ENCODE measurements around the gene HEPN1. TPM values are rescaled to one million over a fixed set of nuclear protein-coding genes. Genes with fewer than 3 reads are reported as not detected.

The HEPN1 gene
- total RNA-seq: not detected

DNA sequence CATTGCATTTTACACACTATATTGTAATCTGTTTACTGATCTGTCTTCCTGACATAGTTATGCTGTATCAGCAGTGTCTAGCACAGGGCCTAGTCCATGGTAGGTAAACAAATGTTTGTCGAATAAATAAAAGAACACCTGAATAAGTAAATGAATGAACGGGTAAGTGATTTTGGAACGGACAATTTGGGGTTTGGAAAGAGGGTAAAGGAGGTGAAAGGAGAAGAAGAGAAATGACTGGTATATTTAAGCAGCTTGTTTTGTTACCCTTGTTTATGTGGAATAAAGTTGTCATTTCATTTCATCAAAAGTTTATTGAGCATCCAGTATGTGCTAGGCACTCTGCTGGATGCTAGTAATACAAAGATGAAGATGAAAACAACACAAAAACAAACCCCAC lies at the start of gene HEPN1:
TSS of gene HEPN1 (plus strand) at position 301 of the 400 bp plus-strand sequence.
- CTCF ChIA-PET: interaction anchor here (1.3 kb wide), 1 partner anchor 32 kb away, joined by 4 read pairs; no protein-coding TSS in a partner anchor
- H3K4me3 Mint-ChIP-seq: no peak within 1 kb of the TSS
- H3K9me3 Mint-ChIP-seq: no peaks in the 10 kb centered on the region
- no peaks in the 10 kb centered on the region for H3K36me3 Mint-ChIP-seq (ENCODE audit: low read depth)
- no peak within 1 kb of the TSS for H3K27ac Mint-ChIP-seq
- H3K4me1 Mint-ChIP-seq (ENCODE audit: low read depth): peaks cover 20% of the 10 kb centered on the region
- no peak for DNase-seq
- no peaks in the 10 kb centered on the region for H3K27me3 Mint-ChIP-seq (ENCODE audit: low read depth)
- intact Hi-C loops (cut with micrococcal nuclease): no loop called here

DNA sequence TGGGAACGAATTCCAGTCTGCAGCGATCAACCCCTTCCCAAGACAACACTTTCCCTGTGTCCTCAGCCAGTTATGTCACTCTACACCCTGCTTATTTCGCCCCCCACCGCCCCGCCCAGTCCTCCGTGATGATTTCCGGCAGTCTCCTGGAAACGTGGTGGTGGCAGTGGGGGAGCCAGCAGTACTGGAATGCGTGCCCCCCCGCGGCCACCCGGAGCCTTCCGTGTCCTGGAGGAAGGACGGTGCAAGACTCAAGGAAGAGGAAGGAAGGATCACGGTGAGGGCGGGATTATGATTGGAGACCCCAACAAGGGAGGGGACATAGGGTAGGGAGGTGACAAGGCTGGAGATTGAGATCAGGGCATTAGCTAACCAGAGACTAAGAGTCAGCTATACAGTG lies 49.7 kb upstream of the HEPN1 start:
- peaks cover 32% of the 10 kb centered on the region for H3K4me1 Mint-ChIP-seq (ENCODE audit: low read depth)
- intact Hi-C loops (cut with micrococcal nuclease): loop anchor here (10.0 kb wide), 1 partner anchor 455 kb away; no protein-coding TSS in a partner anchor
- CTCF ChIA-PET: interaction anchor here (0.9 to 1.5 kb wide), 2 partner anchors 31 to 123 kb away, joined by 4 read pairs; no protein-coding TSS in a partner anchor
- H3K27me3 Mint-ChIP-seq (ENCODE audit: low read depth): peaks cover 76% of the 10 kb centered on the region
- peak overlapping the region; percentile 28 for H3K4me3 Mint-ChIP-seq
- H3K36me3 Mint-ChIP-seq (ENCODE audit: low read depth): no peaks in the 10 kb centered on the region
- no peaks in the 10 kb centered on the region for H3K9me3 Mint-ChIP-seq
- no peak overlapping the region for H3K27ac Mint-ChIP-seq
- DNase-seq: no peak

DNA sequence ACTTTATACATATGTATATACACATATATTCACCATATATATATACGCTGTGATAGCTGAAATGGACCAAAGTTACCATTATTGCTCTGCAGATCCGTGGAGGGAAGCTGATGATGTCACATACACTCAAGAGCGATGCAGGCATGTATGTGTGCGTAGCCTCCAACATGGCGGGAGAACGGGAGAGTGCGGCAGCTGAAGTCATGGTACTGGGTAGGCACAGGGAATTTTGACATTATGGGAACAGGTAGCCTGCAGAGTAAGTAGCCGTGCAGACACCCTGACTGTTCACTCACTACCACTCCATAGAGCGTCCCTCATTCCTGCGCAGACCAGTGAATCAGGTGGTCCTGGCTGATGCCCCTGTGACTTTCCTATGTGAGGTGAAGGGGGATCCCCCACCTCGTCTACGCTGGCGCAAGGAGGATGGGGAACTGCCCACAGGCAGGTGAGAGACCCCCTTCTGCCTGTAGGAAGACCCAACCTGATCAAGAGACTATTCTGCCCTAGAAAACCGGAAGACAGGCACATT lies 49.1 kb upstream of the HEPN1 start:
- H3K27me3 Mint-ChIP-seq (ENCODE audit: low read depth): peaks cover 73% of the 10 kb centered on the region
- H3K4me1 Mint-ChIP-seq (ENCODE audit: low read depth): peaks cover 32% of the 10 kb centered on the region
- H3K36me3 Mint-ChIP-seq (ENCODE audit: low read depth): no peaks in the 10 kb centered on the region
- DNase-seq: no peak
- intact Hi-C loops (cut with micrococcal nuclease): loop anchor here (10.0 kb wide), 1 partner anchor 455 kb away; no protein-coding TSS in a partner anchor
- H3K4me3 Mint-ChIP-seq: no peak overlapping the region
- CTCF ChIA-PET: interaction anchor here (0.9 to 1.5 kb wide), 2 partner anchors 32 to 123 kb away, joined by 4 read pairs; no protein-coding TSS in a partner anchor
- no peaks in the 10 kb centered on the region for H3K9me3 Mint-ChIP-seq
- no peak overlapping the region for H3K27ac Mint-ChIP-seq

DNA sequence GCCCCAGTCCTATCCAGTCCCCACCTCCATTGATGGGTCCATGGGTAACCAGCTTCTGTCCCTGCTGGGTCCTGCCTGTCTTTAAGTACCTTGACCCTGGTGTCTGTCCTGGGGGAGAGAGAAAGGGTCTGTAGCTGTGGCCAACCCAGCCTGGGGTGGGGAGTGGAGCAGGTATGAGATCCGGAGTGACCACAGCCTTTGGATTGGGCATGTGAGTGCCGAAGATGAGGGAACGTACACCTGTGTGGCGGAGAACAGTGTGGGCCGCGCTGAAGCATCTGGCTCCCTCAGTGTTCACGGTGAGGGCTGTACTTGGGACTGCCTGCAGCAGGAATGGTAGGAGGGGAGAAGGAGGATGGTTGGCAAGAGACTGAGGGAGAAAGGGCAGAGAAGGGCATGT lies 48.6 kb upstream of the HEPN1 start:
- CTCF ChIA-PET: interaction anchor here (1.0 to 1.5 kb wide), 2 partner anchors 18 to 32 kb away, joined by 3 to 4 read pairs; no protein-coding TSS in a partner anchor
- no peak for DNase-seq
- peaks cover 33% of the 10 kb centered on the region for H3K4me1 Mint-ChIP-seq (ENCODE audit: low read depth)
- no peaks in the 10 kb centered on the region for H3K9me3 Mint-ChIP-seq
- H3K4me3 Mint-ChIP-seq: no peak overlapping the region
- no peak overlapping the region for H3K27ac Mint-ChIP-seq
- H3K36me3 Mint-ChIP-seq (ENCODE audit: low read depth): no peaks in the 10 kb centered on the region
- H3K27me3 Mint-ChIP-seq (ENCODE audit: low read depth): peaks cover 71% of the 10 kb centered on the region
- intact Hi-C loops (cut with micrococcal nuclease): no loop called here

DNA sequence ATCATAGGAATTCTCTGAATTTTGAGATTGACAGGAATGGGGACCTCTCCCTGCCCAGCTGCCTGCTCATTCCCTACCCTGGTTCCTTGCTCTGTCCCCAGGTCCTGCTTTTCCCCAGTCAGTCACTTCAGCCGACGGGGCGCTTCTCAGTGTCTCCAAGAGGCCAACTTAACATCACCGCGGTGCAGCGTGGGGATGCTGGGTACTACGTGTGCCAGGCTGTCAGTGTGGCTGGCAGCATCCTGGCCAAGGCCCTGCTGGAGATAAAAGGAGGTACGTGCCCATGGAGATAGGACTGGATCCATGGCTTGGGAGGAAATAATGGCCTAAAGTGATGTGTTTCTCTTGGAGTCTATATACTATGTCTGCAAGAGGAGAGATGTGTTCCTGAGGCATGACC lies 46.8 kb upstream of the HEPN1 start:
- no peak for DNase-seq
- H3K27me3 Mint-ChIP-seq (ENCODE audit: low read depth): peaks cover 57% of the 10 kb centered on the region
- intact Hi-C loops (cut with micrococcal nuclease): no loop called here
- CTCF ChIA-PET: no interaction called here
- H3K27ac Mint-ChIP-seq: no peak overlapping the region
- no peaks in the 10 kb centered on the region for H3K9me3 Mint-ChIP-seq
- peaks cover 25% of the 10 kb centered on the region for H3K4me1 Mint-ChIP-seq (ENCODE audit: low read depth)
- H3K4me3 Mint-ChIP-seq: no peak overlapping the region
- H3K36me3 Mint-ChIP-seq (ENCODE audit: low read depth): no peaks in the 10 kb centered on the region

DNA sequence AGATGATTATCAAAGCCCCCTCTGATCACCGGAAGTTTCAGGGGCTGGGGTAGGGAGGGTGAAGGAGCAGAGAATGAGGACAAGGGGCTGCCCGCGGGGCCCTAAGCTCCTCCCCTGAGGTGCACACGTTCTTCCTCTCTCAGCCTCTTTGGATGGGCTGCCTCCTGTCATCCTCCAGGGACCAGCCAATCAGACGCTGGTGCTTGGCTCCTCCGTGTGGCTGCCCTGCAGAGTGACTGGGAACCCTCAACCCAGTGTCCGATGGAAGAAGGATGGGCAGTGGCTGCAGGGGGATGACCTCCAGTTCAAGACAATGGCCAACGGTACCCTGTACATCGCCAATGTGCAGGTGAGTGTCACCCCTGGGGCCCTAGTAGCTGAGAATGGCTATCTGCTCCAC lies 46.3 kb upstream of the HEPN1 start:
- Mint-ChIP-seq H3K4me3 (no peak overlapping the region), H3K27ac (no peak overlapping the region), H3K36me3 (ENCODE audit: low read depth) (no peaks in the 10 kb centered on the region), H3K9me3 (no peaks in the 10 kb centered on the region), H3K27me3 (ENCODE audit: low read depth) (peaks cover 53% of the 10 kb centered on the region), H3K4me1 (ENCODE audit: low read depth) (peaks cover 27% of the 10 kb centered on the region)
- DNase-seq: no peak
- intact Hi-C loops (cut with micrococcal nuclease): no loop called here
- CTCF ChIA-PET: no interaction called here

DNA sequence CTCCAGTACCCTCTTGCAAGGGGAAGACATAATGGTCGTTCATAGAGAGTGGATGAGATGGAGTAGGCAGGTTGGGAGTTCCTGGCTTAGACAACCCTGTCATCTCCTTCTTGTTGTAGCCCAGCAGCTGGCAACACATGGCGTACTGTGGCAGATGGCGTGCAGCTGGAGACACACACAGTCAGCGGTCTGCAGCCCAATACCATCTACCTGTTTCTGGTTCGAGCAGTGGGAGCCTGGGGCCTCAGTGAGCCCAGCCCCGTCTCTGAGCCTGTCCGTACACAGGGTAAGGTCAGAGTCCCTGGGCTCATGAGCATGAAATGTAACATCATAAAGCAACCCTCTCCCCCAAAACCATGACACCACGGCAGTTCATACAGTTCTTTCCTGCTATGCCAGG lies 45.1 kb upstream of the HEPN1 start:
- H3K9me3 Mint-ChIP-seq: no peaks in the 10 kb centered on the region
- CTCF ChIA-PET: no interaction called here
- H3K27me3 Mint-ChIP-seq (ENCODE audit: low read depth): peaks cover 41% of the 10 kb centered on the region
- no peak overlapping the region for H3K27ac Mint-ChIP-seq
- H3K36me3 Mint-ChIP-seq (ENCODE audit: low read depth): no peaks in the 10 kb centered on the region
- no peak for DNase-seq
- no peak overlapping the region for H3K4me3 Mint-ChIP-seq
- intact Hi-C loops (cut with micrococcal nuclease): no loop called here
- peaks cover 20% of the 10 kb centered on the region for H3K4me1 Mint-ChIP-seq (ENCODE audit: low read depth)

DNA sequence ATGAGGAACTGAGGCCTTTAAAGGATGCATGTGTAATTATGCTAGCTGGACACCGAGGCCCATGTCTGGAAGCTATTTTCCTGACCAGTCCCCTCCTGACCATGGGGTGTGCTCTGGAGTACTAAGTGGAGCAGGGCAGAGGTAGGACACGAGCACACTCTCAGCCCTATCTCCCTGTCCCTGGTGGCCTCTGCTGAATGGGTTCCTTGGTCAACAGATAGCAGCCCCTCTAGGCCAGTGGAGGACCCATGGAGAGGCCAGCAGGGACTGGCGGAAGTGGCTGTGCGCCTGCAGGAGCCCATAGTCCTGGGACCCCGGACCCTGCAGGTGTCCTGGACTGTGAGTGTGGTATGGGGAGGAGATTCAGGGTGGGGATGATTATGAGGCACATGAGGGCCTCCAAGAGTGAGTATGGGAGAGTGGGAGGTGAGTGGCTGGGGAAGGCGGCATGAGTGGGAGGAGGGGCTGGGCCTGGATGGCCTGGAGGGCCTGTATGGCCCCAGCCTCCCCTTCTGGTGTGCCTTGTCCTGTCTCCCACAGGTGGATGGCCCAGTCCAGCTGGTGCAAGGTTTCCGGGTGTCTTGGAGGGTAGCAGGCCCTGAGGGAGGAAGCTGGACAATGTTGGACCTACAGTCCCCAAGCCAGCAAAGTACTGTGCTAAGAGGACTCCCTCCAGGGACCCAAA lies 44.3 kb upstream of the HEPN1 start:
- intact Hi-C loops (cut with micrococcal nuclease): loop anchor here (5.0 kb wide), 1 partner anchor 718 kb away; the partner anchor contains the start of gene STT3A
- no peaks in the 10 kb centered on the region for H3K36me3 Mint-ChIP-seq (ENCODE audit: low read depth)
- CTCF ChIA-PET: no interaction called here
- no peaks in the 10 kb centered on the region for H3K9me3 Mint-ChIP-seq
- peaks cover 19% of the 10 kb centered on the region for H3K4me1 Mint-ChIP-seq (ENCODE audit: low read depth)
- peak overlapping the region; percentile 19 for H3K4me3 Mint-ChIP-seq
- no peak for DNase-seq
- H3K27me3 Mint-ChIP-seq (ENCODE audit: low read depth): peaks cover 35% of the 10 kb centered on the region
- H3K27ac Mint-ChIP-seq: no peak overlapping the region

DNA sequence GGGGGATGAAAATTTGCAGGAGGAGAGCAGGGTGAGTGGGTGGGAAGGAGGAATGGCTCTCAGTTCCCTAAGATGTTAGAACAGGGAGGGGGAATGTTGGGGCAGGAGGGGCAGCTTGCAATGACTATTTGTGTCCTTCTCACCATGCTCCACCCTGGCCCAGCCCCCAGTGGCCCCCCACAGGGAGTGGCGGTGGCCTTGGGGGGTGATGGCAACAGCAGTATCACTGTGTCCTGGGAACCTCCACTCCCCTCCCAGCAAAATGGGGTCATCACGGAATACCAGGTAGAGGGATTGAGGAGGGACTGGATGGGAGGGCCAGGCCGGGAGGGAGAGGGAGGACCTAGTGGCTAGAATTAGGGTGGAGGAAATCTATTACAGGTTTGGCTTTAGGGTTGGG lies 43.6 kb upstream of the HEPN1 start:
- no peak for DNase-seq
- H3K27ac Mint-ChIP-seq: no peak overlapping the region
- H3K36me3 Mint-ChIP-seq (ENCODE audit: low read depth): no peaks in the 10 kb centered on the region
- peaks cover 28% of the 10 kb centered on the region for H3K27me3 Mint-ChIP-seq (ENCODE audit: low read depth)
- H3K4me3 Mint-ChIP-seq: peak overlapping the region; percentile 83
- intact Hi-C loops (cut with micrococcal nuclease): loop anchor here (5.0 kb wide), 1 partner anchor 717 kb away; the partner anchor contains the start of gene STT3A
- CTCF ChIA-PET: interaction anchor here (1.3 to 1.5 kb wide), 3 partner anchors 38 to 79 kb away, joined by 8 to 11 read pairs (median 8); partner anchors contain the start of gene CCDC15
- no peaks in the 10 kb centered on the region for H3K9me3 Mint-ChIP-seq
- H3K4me1 Mint-ChIP-seq (ENCODE audit: low read depth): peaks cover 19% of the 10 kb centered on the region

DNA sequence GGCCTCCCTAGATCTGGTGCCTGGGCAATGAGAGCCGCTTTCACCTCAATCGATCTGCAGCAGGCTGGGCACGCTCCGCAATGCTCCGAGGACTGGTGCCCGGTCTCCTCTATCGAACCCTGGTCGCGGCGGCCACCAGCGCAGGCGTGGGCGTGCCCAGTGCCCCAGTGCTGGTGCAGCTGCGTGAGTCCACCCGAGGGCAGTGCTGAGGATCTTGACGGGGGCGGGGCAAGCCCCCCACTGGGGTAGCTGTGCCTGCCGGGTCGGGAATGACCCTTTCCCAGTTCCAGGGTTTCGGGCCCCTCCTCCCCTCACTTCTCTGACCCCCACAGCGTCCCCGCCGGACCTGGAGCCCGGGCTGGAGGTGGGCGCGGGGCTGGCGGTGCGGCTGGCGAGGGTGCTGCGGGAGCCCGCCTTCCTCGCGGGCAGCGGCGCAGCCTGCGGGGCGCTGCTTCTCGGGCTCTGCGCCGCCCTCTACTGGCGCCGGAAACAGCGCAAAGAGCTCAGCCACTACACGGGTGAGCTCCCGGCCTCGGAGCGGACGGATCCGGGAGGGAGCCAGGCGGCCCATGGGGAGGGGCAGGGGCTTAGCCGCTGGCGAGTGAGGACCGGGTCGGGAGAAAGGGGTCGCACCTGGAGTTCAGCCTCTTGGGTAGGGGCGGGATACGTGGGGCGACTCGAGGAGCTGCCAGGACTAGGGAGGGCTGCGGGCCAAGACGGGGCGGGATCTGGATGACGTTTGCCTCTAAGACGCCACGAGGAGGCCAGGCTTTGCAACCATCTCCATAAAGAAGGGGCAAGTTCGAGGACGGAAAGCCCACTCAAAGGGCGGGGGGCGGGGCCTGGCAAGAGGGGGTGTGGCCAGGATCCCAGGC lies 42.9 kb upstream of the HEPN1 start:
- H3K9me3 Mint-ChIP-seq: no peaks in the 10 kb centered on the region
- intact Hi-C loops (cut with micrococcal nuclease): loop anchor here (1.0 to 5.0 kb wide), 8 partner anchors 10 to 716 kb away; partner anchors contain the start of genes CCDC15, MSANTD2, STT3A and TMEM218
- peak overlapping the region; percentile 73 for H3K27ac Mint-ChIP-seq
- CTCF ChIA-PET: interaction anchor here (0.6 to 1.5 kb wide), 17 partner anchors 10 to 1060 kb away, joined by 3 to 11 read pairs (median 4); partner anchors contain the start of genes CCDC15, MSANTD2 and ROBO3
- peak overlapping the region; percentile 83 for H3K4me3 Mint-ChIP-seq
- H3K36me3 Mint-ChIP-seq (ENCODE audit: low read depth): no peaks in the 10 kb centered on the region
- peak; percentile 86 for DNase-seq
- H3K4me1 Mint-ChIP-seq (ENCODE audit: low read depth): peaks cover 19% of the 10 kb centered on the region
- H3K27me3 Mint-ChIP-seq (ENCODE audit: low read depth): peaks cover 23% of the 10 kb centered on the region

DNA sequence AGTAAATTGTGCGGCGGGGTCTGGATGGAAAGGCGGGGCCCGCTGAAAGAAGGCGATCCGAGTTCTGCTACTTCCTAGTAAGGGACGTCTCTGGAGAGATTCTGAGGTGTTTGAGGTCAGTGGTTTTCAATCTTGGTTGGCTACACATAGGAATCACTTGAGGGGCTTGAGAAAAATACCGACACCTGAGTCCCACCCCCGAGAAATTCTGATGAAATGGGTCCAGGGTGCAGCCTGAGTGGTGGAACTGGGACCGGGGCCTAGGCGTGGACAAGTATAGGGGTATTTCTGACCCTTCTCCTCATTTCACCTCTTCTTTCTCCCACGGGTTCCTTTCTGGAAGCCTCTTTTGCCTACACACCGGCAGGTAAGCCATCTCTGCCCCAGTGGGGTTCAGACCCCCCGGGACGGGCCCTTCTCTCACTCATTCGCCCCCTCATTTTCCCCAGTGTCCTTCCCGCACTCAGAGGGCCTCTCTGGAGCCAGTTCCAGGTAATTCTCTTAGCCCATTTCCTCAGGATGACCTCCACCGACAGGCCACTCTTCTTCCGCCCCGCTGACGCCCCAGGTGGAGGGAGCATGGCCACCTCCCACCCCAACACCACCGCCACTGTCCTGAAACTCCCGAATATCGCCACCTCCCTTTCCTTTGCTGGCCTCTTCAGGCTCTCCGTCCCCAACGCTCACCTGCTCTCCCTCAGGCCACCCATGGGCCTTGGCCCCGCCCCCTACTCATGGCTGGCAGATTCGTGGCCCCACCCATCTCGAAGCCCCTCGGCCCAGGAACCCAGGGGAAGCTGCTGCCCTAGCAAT lies 42.0 kb upstream of the HEPN1 start:
- intact Hi-C loops (cut with micrococcal nuclease): loop anchor here (1.0 to 5.0 kb wide), 8 partner anchors 11 to 715 kb away; partner anchors contain the start of genes CCDC15, MSANTD2, STT3A and TMEM218
- peaks cover 22% of the 10 kb centered on the region for H3K27me3 Mint-ChIP-seq (ENCODE audit: low read depth)
- H3K4me3 Mint-ChIP-seq: peak overlapping the region; percentile 83
- H3K27ac Mint-ChIP-seq: peak overlapping the region; percentile 73
- H3K36me3 Mint-ChIP-seq (ENCODE audit: low read depth): no peaks in the 10 kb centered on the region
- peaks cover 19% of the 10 kb centered on the region for H3K4me1 Mint-ChIP-seq (ENCODE audit: low read depth)
- H3K9me3 Mint-ChIP-seq: no peaks in the 10 kb centered on the region
- DNase-seq: no peak
- CTCF ChIA-PET: interaction anchor here (0.6 to 1.6 kb wide), 19 partner anchors 11 to 1059 kb away, joined by 3 to 11 read pairs (median 4); partner anchors contain the start of genes CCDC15, MSANTD2 and ROBO3
